Measurements from ENCODE around the gene CCDC184. TPM values are rescaled to one million over a fixed set of nuclear protein-coding genes. Genes with fewer than 3 reads are reported as not detected.

The CCDC184 gene
- total RNA-seq, 1 experiment from 2014 or later, result 0.69 TPM

- H3K9me3 ChIP-seq (ENCODE audit: low read depth, low read length, poor library complexity, severe bottlenecking), result no peaks in the 10 kb centered on the region
- ChIA-PET POLR2A (ENCODE audit: low non-redundant PET) (interaction anchor here (0.7 kb wide), 1 partner anchor 23 kb away, joined by 12 read pairs; no protein-coding TSS in a partner anchor), CTCF (no interaction called here)
- peak overlapping the region; percentile 52 for H3K27ac ChIP-seq (ENCODE audit: low read depth, low read length, poor library complexity, severe bottlenecking)
- no peak for TF ChIP-seq EZH2 (IDR thresholded peaks at IDR 0.05; ENCODE audit: borderline replicate concordance, low read depth, low read length, poor library complexity, severe bottlenecking)
- no peak for TF ChIP-seq CTCF (conservative IDR thresholded peaks at IDR 0.05; ENCODE audit: low read depth, low read length)
- peak overlapping the region; percentile 74 for H3K4me3 ChIP-seq (ENCODE audit: low read depth, low read length, poor library complexity, severe bottlenecking)
- H3K4me1 ChIP-seq (ENCODE audit: insufficient read depth, low read length, poor library complexity, severe bottlenecking), result peaks cover 4% of the 10 kb centered on the region
- intact Hi-C loops (cut with micrococcal nuclease; ENCODE audit: unreplicated experiment), result loop anchor here (5.0 kb wide), 1 partner anchor 49 kb away; the partner anchor contains the start of gene SENP1
- DNase-seq (ENCODE audit: low spot score), result no peak
- peaks cover 1% of the 10 kb centered on the region for H3K36me3 ChIP-seq (ENCODE audit: insufficient read depth, low read length, poor library complexity, severe bottlenecking)
- no TSS peak for BruUV-seq (replicated peaks)
- no peaks in the 10 kb centered on the region for H3K27me3 ChIP-seq (replicated peaks; ENCODE audit: insufficient read depth, low read depth, low read length, poor library complexity)
Measured at GRCh38 chr12:48156652-48157017, 26.8 kb upstream of the CCDC184 start.

- POLR2A ChIA-PET (ENCODE audit: low non-redundant PET), result interaction anchor here (0.7 kb wide), 1 partner anchor 22 kb away, joined by 12 read pairs; no protein-coding TSS in a partner anchor
- no peaks in the 10 kb centered on the region for H3K36me3 ChIP-seq (ENCODE audit: insufficient read depth, low read length, poor library complexity, severe bottlenecking)
Measured at GRCh38 chr12:48157018-48157888, 26.2 kb upstream of the CCDC184 start, which contains the start of gene ASB8. TSS of gene ASB8 (minus strand) at chr12:48157515. CDS start at chr12:48153496, 4,019 bp downstream.

More at GRCh38 chr12:48157018-48157888, 26.2 kb upstream of the CCDC184 start, which contains the start of gene ASB8:
- H3K9me3 ChIP-seq (ENCODE audit: low read depth, low read length, poor library complexity, severe bottlenecking), result no peaks in the 10 kb centered on the region
- H3K27me3 ChIP-seq (replicated peaks; ENCODE audit: insufficient read depth, low read depth, low read length, poor library complexity), result no peaks in the 10 kb centered on the region
- TF ChIP-seq CTCF (conservative IDR thresholded peaks at IDR 0.05; ENCODE audit: low read depth, low read length) (peak; percentile 55), EZH2 (IDR thresholded peaks at IDR 0.05; ENCODE audit: borderline replicate concordance, low read depth, low read length, poor library complexity, severe bottlenecking) (no peak)
- peak within 1 kb of the TSS; percentile 74 for H3K4me3 ChIP-seq (ENCODE audit: low read depth, low read length, poor library complexity, severe bottlenecking)
- BruUV-seq (replicated peaks), result no TSS peak
- peak within 1 kb of the TSS; percentile 52 for H3K27ac ChIP-seq (ENCODE audit: low read depth, low read length, poor library complexity, severe bottlenecking)
- peaks cover 4% of the 10 kb centered on the region for H3K4me1 ChIP-seq (ENCODE audit: insufficient read depth, low read length, poor library complexity, severe bottlenecking)
- CTCF ChIA-PET, result interaction anchor here (0.8 to 1.0 kb wide), 2 partner anchors 37 to 215 kb away, joined by 3 read pairs; no protein-coding TSS in a partner anchor
- intact Hi-C loops (cut with micrococcal nuclease; ENCODE audit: unreplicated experiment), result loop anchor here (5.0 kb wide), 1 partner anchor 50 kb away; the partner anchor contains the start of gene SENP1
- DNase-seq (ENCODE audit: low spot score), result peak; percentile 98
